ENCODE measurements around the gene MLPH.

Gene MLPH

GRCh38 chr2:237450108-237450507 is 36.9 kb upstream of the MLPH start:
- H3K27ac ChIP-seq (ENCODE audit: low read depth, low read length) = no peak overlapping the region
- no peak overlapping the region for H3K9ac ChIP-seq (ENCODE audit: low read length)
- TF ChIP-seq EZH2phosphoT487 (conservative IDR thresholded peaks at IDR 0.05; ENCODE audit: low read length) (no peak), CTCF (IDR thresholded peaks at IDR 0.05; ENCODE audit: insufficient read depth, low read length, poor library complexity, severe bottlenecking) (no peak)
- no peaks in the 10 kb centered on the region for H3K9me3 ChIP-seq (ENCODE audit: insufficient read depth, low read length)
- no peaks in the 10 kb centered on the region for H3K9me2 ChIP-seq (replicated peaks; ENCODE audit: insufficient read depth, low read length)
- H2AFZ ChIP-seq (ENCODE audit: low read depth, low read length, severe bottlenecking) = no peak overlapping the region
- no peaks in the 10 kb centered on the region for H3K27me3 ChIP-seq (ENCODE audit: low read length)
- H3K4me3 ChIP-seq (ENCODE audit: insufficient read depth, low read length, poor library complexity, severe bottlenecking) = no peak overlapping the region
- no peak overlapping the region for H3K4me2 ChIP-seq (ENCODE audit: low read depth, low read length, poor library complexity, severe bottlenecking)
- H3K36me3 ChIP-seq (ENCODE audit: low read length) = no peaks in the 10 kb centered on the region
- no peaks in the 10 kb centered on the region for H3K79me2 ChIP-seq (ENCODE audit: insufficient read depth, low read length)
- no peaks in the 10 kb centered on the region for H3F3A ChIP-seq (ENCODE audit: insufficient read depth)
- no peaks in the 10 kb centered on the region for H4K20me1 ChIP-seq (ENCODE audit: low read depth, low read length)

- no peaks in the 10 kb centered on the region for H3K9me3 ChIP-seq (ENCODE audit: insufficient read depth, low read length)
These were observed 36.5 kb upstream of the MLPH start for GRCh38 chr2:237450583-237450982.

GRCh38 chr2:237451643-237452469 is 35.2 kb upstream of the MLPH start:
- Histone ChIP-seq H3K9me2 (replicated peaks; ENCODE audit: insufficient read depth, low read length) (no peaks in the 10 kb centered on the region), H3K4me3 (ENCODE audit: insufficient read depth, low read length, poor library complexity, severe bottlenecking) (no peak overlapping the region), H4K20me1 (ENCODE audit: low read depth, low read length) (no peaks in the 10 kb centered on the region), H3K79me2 (ENCODE audit: insufficient read depth, low read length) (no peaks in the 10 kb centered on the region), H3K9ac (ENCODE audit: low read length) (no peak overlapping the region), H3K9me3 (ENCODE audit: insufficient read depth, low read length) (no peaks in the 10 kb centered on the region), H3K27ac (ENCODE audit: low read depth, low read length) (no peak overlapping the region), H3F3A (ENCODE audit: insufficient read depth) (no peaks in the 10 kb centered on the region), H2AFZ (ENCODE audit: low read depth, low read length, severe bottlenecking) (no peak overlapping the region), H3K27me3 (ENCODE audit: low read length) (no peaks in the 10 kb centered on the region), H3K36me3 (ENCODE audit: low read length) (no peaks in the 10 kb centered on the region), H3K4me2 (ENCODE audit: low read depth, low read length, poor library complexity, severe bottlenecking) (no peak overlapping the region)
- TF ChIP-seq CTCF (IDR thresholded peaks at IDR 0.05; ENCODE audit: insufficient read depth, low read length, poor library complexity, severe bottlenecking) = no peak
- TF ChIP-seq EZH2phosphoT487 (conservative IDR thresholded peaks at IDR 0.05; ENCODE audit: low read length) = no peak

More at GRCh38 chr2:237450583-237450982, 36.5 kb upstream of the MLPH start:
- Histone ChIP-seq H3K27me3 (ENCODE audit: low read length) (no peaks in the 10 kb centered on the region), H3K27ac (ENCODE audit: low read depth, low read length) (no peak overlapping the region), H3K4me3 (ENCODE audit: insufficient read depth, low read length, poor library complexity, severe bottlenecking) (no peak overlapping the region), H2AFZ (ENCODE audit: low read depth, low read length, severe bottlenecking) (no peak overlapping the region), H3K4me2 (ENCODE audit: low read depth, low read length, poor library complexity, severe bottlenecking) (no peak overlapping the region), H3K79me2 (ENCODE audit: insufficient read depth, low read length) (no peaks in the 10 kb centered on the region), H3K9ac (ENCODE audit: low read length) (no peak overlapping the region), H3K9me2 (replicated peaks; ENCODE audit: insufficient read depth, low read length) (no peaks in the 10 kb centered on the region), H4K20me1 (ENCODE audit: low read depth, low read length) (no peaks in the 10 kb centered on the region), H3K36me3 (ENCODE audit: low read length) (no peaks in the 10 kb centered on the region), H3F3A (ENCODE audit: insufficient read depth) (no peaks in the 10 kb centered on the region)
- TF ChIP-seq CTCF (IDR thresholded peaks at IDR 0.05; ENCODE audit: insufficient read depth, low read length, poor library complexity, severe bottlenecking) (no peak), EZH2phosphoT487 (conservative IDR thresholded peaks at IDR 0.05; ENCODE audit: low read length) (no peak)
